IPS DF 4.7 (cell line): ENCODE measurements around the gene CWC15.
"Not testable (repeated sequence)": the region's sequence is repeated elsewhere in the genome, so short reads cannot be mapped to it uniquely, and the experiment has no call there.

Experiments
- DNase-seq: peaks from one replicate; pipeline ENCODE4 v3.0.0-alpha.2; 2013; ENCODE audit warnings: low spot score; ENCODE audit errors: extremely low read depth

Gene CWC15

DNA sequence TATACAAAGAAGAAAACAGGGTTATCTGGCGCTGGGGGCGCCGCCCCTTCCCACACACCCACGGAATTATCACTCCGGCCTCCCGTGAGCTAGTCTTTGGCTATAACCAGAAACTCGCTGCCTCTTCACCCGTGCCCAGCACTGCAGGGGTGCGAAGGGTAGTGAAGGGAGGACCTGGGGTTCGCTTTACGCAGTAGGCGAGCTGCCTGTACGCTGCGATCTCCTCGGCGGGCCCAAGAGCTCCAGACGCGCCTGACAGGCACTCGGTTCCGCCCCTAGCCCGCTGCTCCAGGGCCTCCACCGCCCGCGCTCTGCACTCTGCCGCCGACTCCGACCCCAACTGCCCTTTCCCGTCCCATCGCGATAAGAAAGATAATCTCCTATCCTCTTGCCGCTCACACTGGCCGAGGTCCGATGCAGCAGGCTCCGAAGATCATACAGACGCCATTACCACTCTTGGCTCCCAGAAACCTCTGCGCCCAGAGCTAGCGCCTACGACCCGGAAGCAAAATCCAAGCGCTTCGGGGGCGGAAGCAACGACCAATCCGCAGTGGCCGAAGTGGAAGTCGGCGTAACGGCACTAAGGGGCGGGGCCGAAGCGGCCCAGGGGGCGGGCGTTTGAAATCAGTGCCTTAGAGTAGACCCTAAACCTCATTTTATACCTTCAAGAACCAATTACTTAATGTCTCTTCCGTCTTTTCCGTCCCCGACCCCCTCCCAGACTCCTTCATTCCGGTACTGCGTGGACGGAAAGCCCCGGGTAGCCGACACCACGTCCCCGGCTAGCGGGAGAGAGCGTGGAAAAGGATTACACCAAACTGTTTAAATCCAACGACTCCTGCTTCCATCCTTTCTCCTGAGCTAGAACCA lies at the start of gene CWC15, which contains the start of gene KDM4D:
TSS of gene CWC15 (minus strand) at position 458 of the 870 bp plus-strand sequence. CDS start 1,371 bp downstream, outside the sequence.
TSS of gene KDM4D (plus strand) at position 611 of the 870 bp plus-strand sequence. CDS start 23,664 bp downstream, outside the sequence.
- peak; percentile 60 for DNase-seq

DNA sequence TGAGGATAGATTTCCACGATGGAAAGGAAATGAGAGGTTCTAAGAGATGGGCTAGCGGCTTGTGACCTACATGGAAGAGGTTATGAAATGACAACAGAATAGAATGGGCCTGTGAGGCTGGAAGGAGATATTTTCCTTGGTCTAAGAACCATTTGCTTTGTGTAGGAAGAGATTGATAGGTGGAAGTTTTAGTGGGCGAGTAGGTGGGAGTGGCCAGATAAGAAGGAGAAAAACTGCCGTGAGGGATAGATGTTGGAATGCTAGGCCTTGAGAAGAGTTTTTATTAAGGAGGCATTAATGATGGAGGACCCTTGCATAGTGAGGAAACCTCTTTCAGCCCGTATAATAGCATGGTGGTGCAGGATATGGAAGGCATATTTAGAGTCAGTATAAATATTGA lies 48.1 kb upstream of the CWC15 start:
- DNase-seq, result not testable (repeated sequence)

GRCh38 chr11:95016139-95016538 lies 42.8 kb upstream of the CWC15 start:
- no peak for DNase-seq

DNA sequence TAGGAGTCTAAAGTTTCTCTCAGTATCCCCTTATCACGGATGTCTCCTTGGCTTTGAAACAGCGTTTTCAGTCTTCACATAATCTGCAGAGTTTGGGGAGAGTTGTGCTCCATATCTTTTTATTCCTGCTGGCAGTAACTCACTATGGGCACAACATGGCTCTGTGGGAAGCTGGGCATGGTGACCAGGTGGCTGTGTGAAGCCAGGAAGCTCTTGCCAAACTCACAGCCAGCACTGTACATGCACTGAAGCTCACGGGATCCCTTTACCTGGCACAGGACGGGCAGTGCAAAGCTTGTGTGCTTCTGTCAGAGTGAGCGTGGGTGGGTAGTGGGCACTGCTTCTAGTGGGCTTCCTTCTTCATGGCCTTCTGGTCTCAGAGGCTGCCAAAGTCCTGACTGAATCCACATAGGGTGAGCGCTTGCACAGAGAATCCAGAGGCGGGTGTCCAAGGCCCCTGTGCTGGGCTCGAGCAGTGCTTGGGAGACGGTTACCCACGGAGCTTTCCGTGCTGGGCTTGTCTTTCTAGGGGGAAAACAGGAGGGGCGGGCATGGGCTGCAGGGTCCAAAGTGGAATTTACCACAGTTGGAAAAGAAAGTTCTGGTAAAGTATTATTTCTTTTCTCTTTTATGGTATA lies 40.9 kb upstream of the CWC15 start:
- no peak for DNase-seq

DNA sequence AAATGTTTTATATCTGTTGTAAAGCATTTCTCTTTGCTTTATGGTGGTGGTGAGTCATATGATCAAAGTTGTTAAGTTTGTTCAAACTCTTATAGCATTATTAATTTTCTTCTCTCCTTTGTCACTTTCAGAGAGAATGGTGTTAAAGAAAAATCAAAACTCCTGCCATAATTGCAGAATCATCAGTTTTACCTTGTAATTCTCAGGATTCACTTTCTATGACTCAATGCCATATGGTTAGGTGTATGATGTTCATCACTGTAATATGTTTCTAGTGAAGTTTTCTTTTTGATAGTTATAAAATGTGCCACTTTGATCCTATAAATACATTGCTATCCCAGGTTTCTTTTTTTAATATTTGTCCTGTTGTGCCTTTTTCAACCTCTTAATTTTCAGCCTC lies 38.0 kb upstream of the CWC15 start:
- no peak for DNase-seq

DNA sequence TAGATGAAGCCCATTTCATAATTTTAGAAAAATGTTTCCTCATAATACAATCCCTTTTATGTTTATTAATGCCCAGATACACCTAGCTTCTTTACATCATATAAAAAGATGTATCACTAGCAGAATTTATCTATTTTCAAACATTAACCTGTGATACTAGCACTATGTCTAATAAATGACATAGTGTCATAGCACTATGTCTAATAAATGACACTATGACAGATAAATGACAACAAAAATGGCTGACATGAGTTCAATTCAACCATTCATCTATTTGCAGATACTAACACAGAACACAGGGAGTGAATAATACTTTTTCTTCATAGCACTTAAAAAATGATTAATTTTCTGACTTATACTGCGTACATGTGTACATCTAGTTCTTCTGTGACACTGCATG lies 32.3 kb upstream of the CWC15 start:
- no peak for DNase-seq

GRCh38 chr11:95003716-95004115 lies 30.4 kb upstream of the CWC15 start:
- DNase-seq, result no peak

DNA sequence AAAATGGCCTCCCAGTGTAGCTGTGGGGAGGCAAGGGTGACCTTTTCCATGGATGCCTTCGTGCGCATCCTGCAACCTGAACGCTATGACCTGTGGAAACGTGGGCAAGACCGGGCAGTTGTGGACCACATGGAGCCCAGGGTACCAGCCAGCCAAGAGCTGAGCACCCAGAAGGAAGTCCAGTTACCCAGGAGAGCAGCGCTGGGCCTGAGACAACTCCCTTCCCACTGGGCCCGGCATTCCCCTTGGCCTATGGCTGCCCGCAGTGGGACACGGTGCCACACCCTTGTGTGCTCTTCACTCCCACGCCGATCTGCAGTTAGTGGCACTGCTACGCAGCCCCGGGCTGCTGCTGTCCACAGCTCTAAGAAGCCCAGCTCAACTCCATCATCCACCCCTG lies 24.9 kb upstream of the CWC15 start:
- no peak for DNase-seq

GRCh38 chr11:94997437-94997836 lies 24.1 kb upstream of the CWC15 start:
- DNase-seq, result no peak

DNA sequence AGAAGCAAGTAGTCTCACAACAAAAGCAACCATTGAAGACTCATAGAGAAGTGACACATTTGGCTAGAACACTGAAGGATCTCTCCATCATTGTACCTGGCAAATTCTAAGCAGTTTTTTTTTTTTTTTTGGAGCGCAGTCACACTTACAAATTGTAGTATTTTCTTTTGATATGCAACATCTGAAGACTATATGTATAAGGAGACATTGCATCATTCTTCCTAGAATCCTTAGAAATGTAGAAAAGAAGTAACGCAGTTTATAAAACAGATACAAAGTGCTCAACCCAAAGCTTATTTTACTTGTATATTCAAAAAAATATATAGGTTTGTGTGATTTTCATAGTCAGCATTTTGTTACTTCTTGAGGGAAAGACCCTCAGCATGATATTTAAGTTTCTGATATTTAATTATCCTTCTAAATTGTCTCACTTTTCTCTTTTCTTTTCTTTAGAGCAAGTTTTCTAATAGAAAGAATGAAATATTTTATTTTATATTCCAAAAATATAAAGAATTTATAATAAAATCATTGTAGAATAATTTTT lies 20.1 kb upstream of the CWC15 start:
- DNase-seq, result no peak

DNA sequence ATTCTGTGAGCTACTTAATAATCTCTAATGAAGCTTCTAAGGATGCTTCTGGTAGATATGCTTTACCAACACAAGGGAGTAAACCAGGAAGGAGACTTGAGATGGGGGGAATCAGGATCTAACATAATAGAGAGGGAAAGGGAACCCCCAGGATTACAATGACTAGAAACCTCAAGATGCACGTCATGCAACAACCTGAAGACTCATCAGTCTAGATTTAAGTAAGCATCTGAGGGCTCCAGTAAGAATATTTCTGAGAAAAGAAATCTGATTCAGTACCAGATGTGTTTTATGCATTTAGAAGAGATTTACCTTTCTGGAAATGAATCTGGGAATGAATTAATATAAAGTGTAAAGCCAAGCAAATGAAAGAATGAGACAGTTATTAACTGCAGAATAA lies 15.4 kb upstream of the CWC15 start:
- no peak for DNase-seq

- DNase-seq, result no peak
These were observed 14.0 kb upstream of the CWC15 start for GRCh38 chr11:94987378-94987777.

DNA sequence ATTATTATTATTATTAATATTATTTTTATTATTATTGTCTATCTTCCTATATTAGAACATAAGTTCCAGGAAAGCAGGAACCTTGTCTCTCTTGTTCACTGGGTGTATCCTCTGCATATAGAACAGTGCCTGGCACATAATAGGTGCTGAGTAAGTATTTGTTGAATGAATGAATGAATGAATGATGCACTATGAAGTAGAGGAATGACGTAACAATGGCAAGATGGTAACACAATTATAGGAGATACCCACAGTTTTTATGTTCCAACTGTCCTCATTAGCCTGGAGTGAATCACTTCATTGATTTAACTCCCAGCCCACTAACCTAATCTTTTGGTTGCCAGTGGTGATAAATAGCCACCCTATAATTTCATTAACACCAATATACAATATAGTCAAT lies 2.2 kb upstream of the CWC15 start:
- no peak for DNase-seq

GRCh38 chr11:94974178-94974577 lies 822 bp upstream of the CWC15 start:
- DNase-seq, result no peak

GRCh38 chr11:94972700-94973098 lies 657 bp downstream of the CWC15 start:
- DNase-seq, result no peak

DNA sequence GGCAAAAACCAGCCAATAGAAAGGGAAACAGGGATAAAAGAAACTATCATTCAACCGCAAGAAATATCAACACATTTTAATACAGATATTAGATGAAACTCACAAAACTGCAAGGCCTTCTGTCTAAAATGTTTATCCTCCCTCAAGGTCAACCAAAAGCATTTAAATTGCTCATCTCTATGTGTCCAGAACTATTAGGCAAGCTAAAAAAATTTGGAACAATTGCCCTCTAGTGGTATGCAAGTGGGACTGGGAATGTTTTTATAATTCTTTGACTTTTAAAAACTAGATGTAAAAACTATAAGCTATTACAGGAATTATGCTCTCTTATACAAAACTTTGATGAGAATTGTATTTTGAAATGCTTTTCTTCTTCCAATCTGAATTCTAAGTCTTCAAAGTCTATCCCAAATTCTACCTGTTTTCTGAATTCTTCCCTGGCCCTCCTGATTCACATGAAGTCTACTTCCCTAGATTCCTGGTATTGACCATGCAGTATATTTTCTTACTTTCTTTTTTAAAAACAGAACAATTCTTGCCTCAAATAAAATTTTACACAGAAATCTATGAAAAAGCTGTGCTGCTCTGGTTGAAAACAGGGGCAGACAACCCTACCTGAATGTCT lies 4.9 kb downstream of the CWC15 start:
- DNase-seq, result no peak

DNA sequence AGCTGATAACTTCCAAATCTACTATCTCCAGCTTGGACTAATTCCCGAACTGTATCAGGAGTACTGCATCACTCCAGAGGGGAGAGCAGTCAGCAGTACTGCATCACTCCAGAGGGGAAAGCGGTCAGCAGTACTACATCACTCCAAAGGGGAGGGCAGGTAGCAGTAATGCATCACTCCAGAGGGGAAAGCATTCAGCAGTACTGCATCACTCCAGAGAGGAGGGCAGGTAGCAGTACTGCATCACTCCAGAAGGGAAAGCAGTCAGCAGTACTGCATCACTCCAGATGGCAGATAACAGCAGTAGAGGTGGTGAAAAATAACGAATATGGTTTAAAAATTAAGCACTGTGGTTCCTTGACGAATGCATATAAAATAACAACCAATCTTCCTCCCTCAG lies 8.4 kb downstream of the CWC15 start:
- DNase-seq, result no peak

GRCh38 chr11:94961255-94961654 lies 12.1 kb downstream of the CWC15 start:
- no peak for DNase-seq

DNA sequence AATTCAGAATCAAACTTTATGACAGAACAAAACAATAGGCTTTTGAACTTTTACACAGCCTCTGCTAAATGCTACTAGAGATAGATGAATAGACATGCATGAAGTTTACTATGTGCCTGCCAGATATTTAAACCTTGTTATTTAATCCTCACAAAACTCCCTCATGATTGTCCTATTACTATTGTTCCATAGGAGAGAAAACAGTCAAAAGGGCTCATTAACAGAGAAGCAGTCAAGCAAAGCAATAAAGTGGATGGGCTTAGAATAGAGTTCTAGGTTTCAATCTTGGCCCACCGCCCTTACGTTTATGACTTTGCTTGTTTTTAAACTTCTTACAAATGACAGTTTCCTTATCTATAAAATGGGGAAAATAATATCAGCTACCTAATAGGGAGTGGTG lies 12.9 kb downstream of the CWC15 start:
- no peak for DNase-seq

GRCh38 chr11:94959179-94959578 lies 14.2 kb downstream of the CWC15 start:
- no peak for DNase-seq

- no peak for DNase-seq
These were observed 15.1 kb downstream of the CWC15 start for GRCh38 chr11:94958121-94958696.

- DNase-seq, result no peak
These were observed 16.4 kb downstream of the CWC15 start for GRCh38 chr11:94956963-94957362.
